GM12891 (cell line): ENCODE measurements around the gene PHF14.

Experiments used
- PAX5 ChIP-seq: IDR thresholded peaks from 2 replicates; pipeline ENCODE4 v1.6.1; 2011; ENCODE audit warnings: low read length, moderate library complexity, mild to moderate bottlenecking; ENCODE audit not compliant: insufficient read depth, severe bottlenecking
- POLR2A ChIP-seq: IDR thresholded peaks from 2 replicates; pipeline ENCODE4 v1.6.1; 2011; ENCODE audit warnings: low read depth, low read length, control low read depth
- POLR2AphosphoS5 ChIP-seq: IDR thresholded peaks from 2 replicates; pipeline ENCODE4 v1.6.1; 2011; ENCODE audit warnings: low read depth, low read length, control low read depth
- POU2F2 ChIP-seq: IDR thresholded peaks from 2 replicates; pipeline ENCODE4 v1.6.1; 2011; ENCODE audit warnings: low read depth, mild to moderate bottlenecking, control low read depth, low read length, moderate library complexity
- SPI1 ChIP-seq: IDR thresholded peaks from 2 replicates; pipeline ENCODE4 v1.6.1; 2011; ENCODE audit warnings: low read depth, low read length, control low read depth
- TAF1 ChIP-seq: IDR thresholded peaks from 2 replicates; pipeline ENCODE4 v1.6.1; 2011; ENCODE audit warnings: low read depth, low read length, control low read depth

DNA sequence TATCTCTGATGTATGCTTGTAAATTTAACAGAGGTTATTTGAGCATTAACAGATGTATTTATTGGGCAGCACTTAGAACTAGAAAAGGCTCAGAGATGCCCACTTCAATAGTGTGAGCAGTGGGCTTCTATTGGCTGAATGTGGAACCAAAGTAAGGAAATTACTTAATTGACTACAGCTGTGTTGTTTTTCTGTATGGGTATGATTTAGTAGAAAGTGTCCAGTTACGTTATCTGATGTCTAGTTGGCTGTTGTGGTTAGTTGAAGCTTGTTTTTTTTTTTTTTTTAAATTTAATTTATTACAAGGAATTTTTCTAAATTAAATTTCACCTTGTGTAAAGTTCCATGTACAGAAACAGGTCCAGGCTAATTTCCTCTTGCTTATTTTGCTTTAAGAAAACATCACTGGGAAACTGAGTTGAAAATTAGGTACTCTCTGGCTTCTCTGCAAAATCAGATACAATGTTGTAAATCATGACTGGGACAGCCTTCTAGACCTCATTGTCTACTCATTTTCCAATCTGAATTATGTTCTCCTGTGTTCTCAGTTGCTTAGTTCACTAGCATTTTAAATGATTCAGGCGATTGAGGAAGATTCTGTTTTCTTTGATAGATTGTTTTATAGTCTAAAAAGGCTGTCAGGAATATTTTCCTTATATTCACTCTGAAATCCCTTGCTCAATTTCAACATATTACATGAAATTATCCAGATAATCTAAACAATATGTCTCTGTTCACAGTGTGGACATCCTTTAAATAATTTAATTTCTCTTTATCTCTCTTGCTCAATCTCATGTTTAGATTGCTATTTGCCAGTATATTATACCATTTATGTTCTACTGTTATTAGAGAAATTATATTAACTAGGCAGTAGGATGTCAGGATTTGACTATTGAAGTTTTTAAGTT lies 53.0 kb downstream of the PHF14 start:
- TF ChIP-seq POLR2AphosphoS5 (no peak), SPI1 (no peak), TAF1 (no peak), POLR2A (no peak), POU2F2 (no peak), PAX5 (no peak)
